K562 (cell line): ENCODE results near the gene FETUB. TPM values are rescaled to one million over a fixed set of nuclear protein-coding genes. Genes with fewer than 3 reads are reported as not detected.

ENCODE experiments used
- ATAC-seq: fragments of 200-7000 bp; cut with Tn5 transposase; 3 replicates; pipeline ENCODE4 v1.9.1; 2020; ENCODE audit warnings: moderate library complexity
- BruUV-seq: library from RNA; stranded (reverse); fragments of 400-500 nt; replicated peaks from 2 replicates; lab custom pipeline; 2021; lab: Mats Ljungman, UMichigan
- CTCF ChIA-PET: fragments of 300-600 bp; formaldehyde crosslinking; extraction: SDS; loops from one replicate; lab custom pipeline; 2021; ENCODE audit warnings: low intra/inter-chr PET ratio; lab: Yijun Ruan, JAX
- POLR2A ChIA-PET: fragments of 300-600, 350-650 bp; sonication (Branson Sonifier 250); formaldehyde crosslinking; extraction: SDS; loops from one replicate; lab custom pipeline; 2021; ENCODE audit warnings: antibody characterized with exemption, inconsistent platforms; lab: Yijun Ruan, JAX
- DNase-seq, 4 experiments: peaks; one replicate each; pipeline versions ENCODE4 v3.0.0 to v3.0.0-alpha.2; 2011 to 2018; ENCODE audit warnings: low spot score in 3 of 4, mixed read lengths in 3 of 4; ENCODE audit errors: extremely low read depth in 1 of 4
- FAIRE-seq: peaks from 2 replicates; lab custom pipeline; 2011; peaks lifted over from hg19 to GRCh38; lab: Jason Lieb, UNC
- H2AFZ ChIP-seq: 2 replicates; pipeline ENCODE4 v1.6.0; 2011; ENCODE audit warnings: low read depth, low read length, control low read depth, inconsistent platforms
- H3K27ac ChIP-seq: fragments of 200-600 bp; 3 replicates; pipeline ENCODE4 v1.8.0; 2011; ENCODE audit warnings: low read depth, mild to moderate bottlenecking, control low read depth, inconsistent platforms, low read length, moderate library complexity, mixed read lengths; ENCODE audit errors: extremely low read depth
- H3K27me3 ChIP-seq, 2 experiments: fragments of 300-600 bp in 1 of 2; 2 replicates in 1 of 2; 3 replicates in 1 of 2; pipeline versions ENCODE4 v1.6.0 to v1.8.0; 2011; ENCODE audit warnings: inconsistent platforms in 2 of 2, low read length in 2 of 2, mild to moderate bottlenecking in 1 of 2, mixed read lengths in 1 of 2, moderate library complexity in 1 of 2; ENCODE audit not compliant: control insufficient read depth in 2 of 2, insufficient read depth in 2 of 2
- H3K36me3 ChIP-seq: fragments of 300-600 bp; 3 replicates; pipeline ENCODE4 v1.8.0; 2011; ENCODE audit warnings: mild to moderate bottlenecking, low read length, inconsistent platforms; ENCODE audit not compliant: control insufficient read depth, insufficient read depth
- H3K4me1 ChIP-seq, 2 experiments: fragments of 200-600 bp in 1 of 2; replicated peaks in 1 of 2; 2 replicates in 1 of 2; 3 replicates in 1 of 2; pipeline versions ENCODE4 v1.5.1 to v1.8.0; 2011; ENCODE audit warnings: inconsistent platforms in 2 of 2, low read length in 2 of 2, mild to moderate bottlenecking in 1 of 2, mixed read lengths in 1 of 2, moderate library complexity in 1 of 2; ENCODE audit not compliant: control insufficient read depth in 2 of 2, insufficient read depth in 2 of 2
- H3K4me2 ChIP-seq: 2 replicates; pipeline ENCODE4 v1.6.1; 2011; ENCODE audit warnings: low read length, control low read depth, inconsistent platforms, mixed read lengths; ENCODE audit not compliant: insufficient read depth
- H3K4me3 ChIP-seq: fragments of 200-600 bp; sonication (generic), shearing (Covaris generic); 2 replicates; pipeline ENCODE4 v1.5.1; 2016; ENCODE audit warnings: control low read depth, inconsistent platforms
- H3K79me2 ChIP-seq: fragments of 200-600 bp; 3 replicates; pipeline ENCODE4 v1.8.0; 2011; ENCODE audit warnings: low read length, inconsistent platforms; ENCODE audit not compliant: control insufficient read depth, insufficient read depth
- H3K9ac ChIP-seq, 2 experiments: 2 replicates each; pipeline versions ENCODE4 v1.6.0 to v1.6.1; 2011; ENCODE audit warnings: low read depth in 2 of 2, low read length in 2 of 2, control low read depth in 1 of 2, inconsistent platforms in 1 of 2, mild to moderate bottlenecking in 1 of 2, mixed read lengths in 1 of 2; ENCODE audit not compliant: insufficient read depth in 1 of 2
- H3K9me1 ChIP-seq: one replicate; pipeline ENCODE4 v1.6.0; 2011; ENCODE audit warnings: inconsistent platforms, mild to moderate bottlenecking, low read length, moderate library complexity; ENCODE audit not compliant: control insufficient read depth, insufficient read depth
- H3K9me3 ChIP-seq: replicated peaks from 2 replicates; pipeline ENCODE4 v1.5.1; 2011; ENCODE audit warnings: low read depth, low read length, inconsistent platforms; ENCODE audit not compliant: control insufficient read depth, insufficient read depth
- H4K20me1 ChIP-seq: replicated peaks from 2 replicates; pipeline ENCODE4 v1.6.1; 2011; ENCODE audit warnings: low read length, inconsistent platforms, mixed read lengths; ENCODE audit not compliant: control insufficient read depth, insufficient read depth
- ATF3 ChIP-seq, 2 experiments: fragments of 450-650 bp in 1 of 2; sonication (generic) in 1 of 2; formaldehyde crosslinking in 1 of 2; IDR thresholded peaks in 1 of 2; conservative IDR thresholded peaks in 1 of 2; 2 replicates each; pipeline versions ENCODE4 v1.6.1 to v1.8.1; 2016 to 2023; ENCODE audit warnings: mild to moderate bottlenecking in 2 of 2, moderate library complexity in 2 of 2, inconsistent platforms in 1 of 2, missing genetic modification reagents in 1 of 2
- GATAD2B ChIP-seq: fragments of 450-650 bp; IDR thresholded peaks from 2 replicates; pipeline ENCODE4 v1.6.1; 2017; ENCODE audit warnings: mild to moderate bottlenecking, borderline replicate concordance
- HINFP ChIP-seq: fragments of 450-650 bp; conservative IDR thresholded peaks from 2 replicates; pipeline ENCODE4 v1.6.1; 2016; ENCODE audit warnings: missing genetic modification characterization, low read depth, mild to moderate bottlenecking, control low read depth, missing compliant biosample characterization
- ILF3 ChIP-seq: fragments of 450-650 bp; IDR thresholded peaks from 2 replicates; pipeline ENCODE4 v1.6.1; 2018; ENCODE audit warnings: antibody characterized with exemption, mild to moderate bottlenecking, moderate library complexity, borderline replicate concordance
- JUND ChIP-seq, 2 experiments: IDR thresholded peaks; 2 replicates in 1 of 2; 3 replicates in 1 of 2; pipeline ENCODE4 v1.6.1; 2011; ENCODE audit warnings: borderline replicate concordance in 2 of 2, low read depth in 2 of 2, low read length in 2 of 2, improper control_type of control experiment in 1 of 2, missing biosample characterization in 1 of 2, missing genetic modification characterization in 1 of 2, missing genetic modification reagents in 1 of 2
- MAZ ChIP-seq, 2 experiments: fragments of 450-650 bp in 1 of 2; sonication (generic) in 1 of 2; formaldehyde crosslinking; IDR thresholded peaks in 1 of 2; conservative IDR thresholded peaks in 1 of 2; 2 replicates each; pipeline versions ENCODE4 v1.4.0 to v1.5.0; 2020; ENCODE audit warnings: mild to moderate bottlenecking in 1 of 2, missing genetic modification reagents in 1 of 2
- MEIS2 ChIP-seq: fragments of 450-650 bp; IDR thresholded peaks from 2 replicates; pipeline ENCODE4 v1.6.1; 2014; ENCODE audit warnings: mild to moderate bottlenecking; ENCODE audit not compliant: partially characterized antibody
- NCOA4 ChIP-seq: fragments of 450-650 bp; IDR thresholded peaks from 2 replicates; pipeline ENCODE4 v1.6.1; 2018; ENCODE audit warnings: mild to moderate bottlenecking; ENCODE audit not compliant: partially characterized antibody
- NKRF ChIP-seq: fragments of 450-650 bp; IDR thresholded peaks from 2 replicates; pipeline ENCODE4 v1.6.1; 2016; ENCODE audit warnings: borderline replicate concordance
- PKNOX1 ChIP-seq: fragments of 450-650 bp; IDR thresholded peaks from 2 replicates; pipeline ENCODE4 v1.6.1; 2016
- TCF7L2 ChIP-seq: fragments of 150-350 bp; IDR thresholded peaks from 2 replicates; pipeline ENCODE4 v1.6.1; 2016; ENCODE audit warnings: low read depth, mild to moderate bottlenecking, low read length, moderate library complexity
- ZKSCAN8 ChIP-seq: fragments of 200-800 bp; sonication (Bioruptor generic); IDR thresholded peaks from 2 replicates; pipeline ENCODE4 v1.6.1; 2016; ENCODE audit warnings: missing genetic modification characterization, missing compliant biosample characterization
- WGBS: fragments of 100-300 bp; shearing (Covaris generic); methylation state at CpG from one replicate; pipeline ENCODE4 v1.1.6; 2016; ENCODE audit warnings: low coverage, mixed read lengths; ENCODE audit not compliant: insufficient coverage; ENCODE audit errors: missing lambda C conversion rate; 5-methylcytosine and 5-hydroxymethylcytosine counted together
- in situ Hi-C: fragments of 300-500 bp; cut with MboI; formaldehyde crosslinking; loops from 4 replicates; pipeline ENCODE4 v1.15.0; 2018; ENCODE audit warnings: inconsistent platforms, mixed read lengths
- intact Hi-C: fragments of 100-400 bp; cut with micrococcal nuclease; formaldehyde crosslinking; loops from 2 replicates; pipeline ENCODE4 v1.14.2; 2022
- polyA plus RNA-seq, 8 experiments: library from polyadenylated mRNA; depleted of rRNA in 4 of 8; stranded (reverse) in 5 of 8; unstranded in 3 of 8; fragments of >200 nt; fragmentation: Nextera tagmentation in 2 of 8; fragmentation: Illumina TruSeq in 1 of 8; extraction: Ambion mirVana in 2 of 8; extraction: Trizol in 1 of 8; gene quantifications; 2 replicates each; pipeline versions ENCODE4 v1.2.1 to v1.2.3, GENCODE V29; 2011 to 2014; ENCODE audit warnings: inconsistent platforms in 1 of 8, missing spikeins in 1 of 8
- total RNA-seq, 7 experiments: library from RNA; depleted of rRNA in 6 of 7; stranded (reverse); fragments of >200 nt in 6 of 7; fragmentation: Illumina TruSeq in 2 of 7; extraction: Trizol in 2 of 7; gene quantifications; 2 replicates each; pipeline versions ENCODE4 v1.2.1 to v1.2.3, GENCODE V29; 2011 to 2021; ENCODE audit warnings: low replicate concordance in 1 of 7

The FETUB gene
- total and polyA plus RNA-seq, 9 of the 15 experiments (the other 6 are each of a cell fraction or from before 2014, with no cell fraction given): not detected

GRCh38 chr3:186605561-186606545 lies 34.3 kb upstream of the FETUB start:
- Histone ChIP-seq H3K9me1 (no peaks in the 10 kb centered on the region), H3K9ac (no peak overlapping the region), H3K36me3 (no peaks in the 10 kb centered on the region), H4K20me1 (no peaks in the 10 kb centered on the region), H3K27me3 (no peaks in the 10 kb centered on the region; a peak in 2 of 5 replicates), H3K4me2 (no peak overlapping the region), H3K4me1 (peaks cover 0 to 9% of the 10 kb centered on the region in 2 experiments; a peak in 2 of 5 replicates), H2AFZ (no peak overlapping the region), H3K27ac (no peak overlapping the region), H3K79me2 (no peaks in the 10 kb centered on the region), H3K9me3 (no peaks in the 10 kb centered on the region), H3K4me3 (no peak overlapping the region)
- ATAC-seq: no peak
- no peak for FAIRE-seq
- no peak for DNase-seq
- CTCF ChIA-PET: no interaction called here
- POLR2A ChIA-PET: no interaction called here
- intact Hi-C loops (loop anchor here (5.0 kb wide), 1 partner anchor 624 kb away; no protein-coding TSS in a partner anchor), in situ Hi-C loops (no loop called here)
- 23% methylated on average over 5 of the region's 5 CpGs for WGBS
- BruUV-seq: no TSS peak
- TF ChIP-seq ATF3 (IDR thresholded peaks at IDR 0.05): peak; percentile 73; the same call in 1 of the 2 replicates
- TF ChIP-seq ATF3 (CRISPR knock-in tag; conservative IDR thresholded peaks at IDR 0.05): no peak
- no peak for TF ChIP-seq TCF7L2
- TF ChIP-seq PKNOX1: peak; percentile 70
- TF ChIP-seq GATAD2B: no peak
- 0 out of 4 replicates have a peak, but pooled peaks of 1 of the 2 experiments have one; percentile 15 for TF ChIP-seq MAZ (CRISPR knock-in tag; conservative IDR thresholded peaks at IDR 0.05 in 1 of 2, IDR thresholded peaks at IDR 0.05 in 1 of 2)
- TF ChIP-seq MEIS2: peak; percentile 75
- TF ChIP-seq ZKSCAN8 (CRISPR knock-in tag): no peak
- no peak for TF ChIP-seq NKRF
- TF ChIP-seq NCOA4: no peak
- no peak for TF ChIP-seq ILF3
- peak; percentile 90 for TF ChIP-seq JUND (IDR thresholded peaks at IDR 0.05; ENCODE audit: borderline replicate concordance, low read depth, low read length)
- TF ChIP-seq JUND (tag; IDR thresholded peaks at IDR 0.05; ENCODE audit: borderline replicate concordance, low read depth, low read length): peak; percentile 75; the same call in 1 of the 3 replicates
- TF ChIP-seq HINFP (tag): no peak
